Measurements from ENCODE around the gene LRRC3. TPM values are rescaled to one million over a fixed set of nuclear protein-coding genes. Genes with fewer than 3 reads are reported as not detected.
A peak's percentile ranks its signal among the peaks of the same experiment; 100 is the strongest.

LRRC3 gene
- total and polyA plus RNA-seq, 4 donors = 1.4 to 3.6 (median 2.4) TPM

DNA sequence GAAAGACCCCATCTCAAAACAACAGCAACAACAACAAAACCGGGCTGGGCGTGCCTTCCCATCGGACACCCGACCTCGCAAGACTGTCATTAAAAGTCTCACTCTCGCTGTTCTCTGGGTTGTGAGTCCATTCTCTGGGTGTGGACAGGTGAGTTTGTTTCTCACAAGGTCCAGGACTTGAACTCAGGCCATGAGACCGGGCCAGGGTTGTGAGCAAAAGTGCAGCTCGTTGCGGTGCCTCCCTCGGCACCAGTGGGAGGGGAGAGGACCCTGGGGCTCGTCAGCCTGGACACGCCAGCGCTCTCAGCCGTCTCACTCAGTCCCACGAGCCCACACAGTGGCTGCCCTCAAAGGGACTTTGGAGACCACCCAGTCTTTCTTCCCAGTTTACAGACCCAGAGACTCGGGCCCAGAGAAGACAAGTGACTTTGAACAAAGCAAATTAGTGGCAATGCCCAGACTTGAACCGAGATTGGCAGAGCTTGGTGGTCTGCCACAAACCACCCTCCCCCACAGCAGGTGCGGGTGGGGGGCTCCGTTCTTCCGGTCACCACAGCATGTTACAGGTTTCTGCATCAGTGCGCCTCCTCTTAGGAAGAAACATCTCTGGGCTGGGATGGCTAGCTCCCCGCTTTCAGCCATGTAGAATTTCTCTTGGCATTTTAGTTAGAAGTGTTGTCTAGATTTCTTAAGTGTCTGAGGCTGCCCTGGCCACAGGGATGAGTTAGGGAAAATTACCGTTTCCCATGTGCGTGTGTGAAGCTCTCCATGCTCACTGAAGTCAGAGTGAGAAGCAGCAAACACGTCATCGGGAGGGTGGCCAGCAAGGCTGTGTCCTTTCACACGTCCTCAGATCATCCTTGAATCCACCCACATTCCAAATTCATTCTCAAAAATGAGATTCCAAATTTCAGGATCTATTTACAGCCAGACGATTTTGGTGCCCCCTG lies 28.3 kb downstream of the LRRC3 start:
- Histone ChIP-seq H3K9ac (ENCODE audit: insufficient read depth in 1 of 2, low read length in 2 of 2) (no peak overlapping the region), H3K27ac (ENCODE audit: low read depth in 1 of 2, low read length in 1 of 2) (no peak overlapping the region), H3K4me1 (ENCODE audit: control insufficient read depth in 5 of 5, insufficient read depth in 5 of 5, low read length in 5 of 5) (peaks cover 0 to 6% (median 1%) of the 10 kb centered on the region in 5 donors), H3K9me3 (ENCODE audit: control insufficient read depth in 4 of 4, insufficient read depth in 3 of 4, low read length in 3 of 4) (no peaks in the 10 kb centered on the region), H3K27me3 (ENCODE audit: control insufficient read depth in 3 of 3, insufficient read depth in 3 of 3, low read length in 2 of 3) (no peaks in the 10 kb centered on the region), H3K36me3 (ENCODE audit: control insufficient read depth in 4 of 4, insufficient read depth in 4 of 4, low read length in 4 of 4) (no peaks in the 10 kb centered on the region), H3K4me3 (no peak overlapping the region)
- DNase-seq (no peak), ATAC-seq (ENCODE audit: insufficient read depth, low FRiP score) (no peak)
- TF ChIP-seq, protein P1, sequence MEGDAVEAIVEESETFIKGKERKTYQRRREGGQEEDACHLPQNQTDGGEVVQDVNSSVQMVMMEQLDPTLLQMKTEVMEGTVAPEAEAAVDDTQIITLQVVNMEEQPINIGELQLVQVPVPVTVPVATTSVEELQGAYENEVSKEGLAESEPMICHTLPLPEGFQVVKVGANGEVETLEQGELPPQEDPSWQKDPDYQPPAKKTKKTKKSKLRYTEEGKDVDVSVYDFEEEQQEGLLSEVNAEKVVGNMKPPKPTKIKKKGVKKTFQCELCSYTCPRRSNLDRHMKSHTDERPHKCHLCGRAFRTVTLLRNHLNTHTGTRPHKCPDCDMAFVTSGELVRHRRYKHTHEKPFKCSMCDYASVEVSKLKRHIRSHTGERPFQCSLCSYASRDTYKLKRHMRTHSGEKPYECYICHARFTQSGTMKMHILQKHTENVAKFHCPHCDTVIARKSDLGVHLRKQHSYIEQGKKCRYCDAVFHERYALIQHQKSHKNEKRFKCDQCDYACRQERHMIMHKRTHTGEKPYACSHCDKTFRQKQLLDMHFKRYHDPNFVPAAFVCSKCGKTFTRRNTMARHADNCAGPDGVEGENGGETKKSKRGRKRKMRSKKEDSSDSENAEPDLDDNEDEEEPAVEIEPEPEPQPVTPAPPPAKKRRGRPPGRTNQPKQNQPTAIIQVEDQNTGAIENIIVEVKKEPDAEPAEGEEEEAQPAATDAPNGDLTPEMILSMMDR (IDR thresholded peaks at IDR 0.05; ENCODE audit: control extremely low read depth, extremely low read depth) = no peak
- WGBS, 2 donors = 80 to 87% methylated on average over 28 of the region's 28 CpGs

DNA sequence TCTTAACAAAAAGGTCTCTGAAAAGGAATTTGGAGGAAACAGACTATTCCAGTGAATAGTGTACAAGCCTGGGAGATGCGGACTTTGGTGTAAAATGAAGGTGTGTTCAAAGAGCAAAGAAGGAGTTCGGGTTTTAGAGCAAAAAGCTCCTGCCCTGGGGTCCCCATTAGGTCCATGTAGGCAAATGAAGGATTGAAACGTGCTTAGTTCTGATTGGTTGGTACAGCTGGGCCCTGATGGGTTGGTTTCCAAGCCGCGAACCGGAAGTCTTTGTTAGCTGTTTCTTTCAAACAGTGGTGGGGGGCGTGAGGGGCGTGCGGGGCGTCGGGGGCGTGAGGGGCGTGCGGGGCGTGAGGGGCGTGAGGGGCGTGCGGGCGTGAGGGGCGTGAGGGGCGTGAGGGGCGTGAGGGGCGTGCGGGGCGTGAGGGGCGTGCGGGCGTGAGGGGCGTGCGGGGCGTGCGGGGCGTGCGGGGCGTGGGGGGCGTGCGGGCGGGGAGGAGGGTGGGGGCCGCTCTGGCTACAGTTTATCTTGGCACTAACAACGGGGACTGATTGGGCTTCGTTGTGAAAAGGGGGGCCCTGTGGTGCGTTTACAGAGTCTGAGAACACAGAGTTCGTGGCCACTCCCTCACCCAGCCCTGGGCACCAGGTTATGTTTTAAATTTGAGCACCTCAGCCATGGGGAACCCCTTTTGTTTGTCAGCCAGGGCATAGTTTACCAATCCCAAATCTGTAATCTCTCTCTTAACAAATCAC lies 29.4 kb downstream of the LRRC3 start:
- 84 to 91% methylated on average over 41 to 43 of the region's 43 CpGs for WGBS, 2 donors
- TF ChIP-seq, protein P1 (IDR thresholded peaks at IDR 0.05; ENCODE audit: control extremely low read depth, extremely low read depth) = no peak
- H3K9ac ChIP-seq (ENCODE audit: insufficient read depth in 1 of 2, low read length in 2 of 2) = no peak overlapping the region
- no peak for ATAC-seq (ENCODE audit: insufficient read depth, low FRiP score)
- no peak overlapping the region for H3K27ac ChIP-seq (ENCODE audit: low read depth in 1 of 2, low read length in 1 of 2)
- H3K36me3 ChIP-seq (ENCODE audit: control insufficient read depth in 4 of 4, insufficient read depth in 4 of 4, low read length in 4 of 4) = no peaks in the 10 kb centered on the region
- H3K9me3 ChIP-seq (ENCODE audit: control insufficient read depth in 4 of 4, insufficient read depth in 3 of 4, low read length in 3 of 4) = no peaks in the 10 kb centered on the region
- peaks cover 0 to 6% (median 0%) of the 10 kb centered on the region in 5 donors for H3K4me1 ChIP-seq (ENCODE audit: control insufficient read depth in 5 of 5, insufficient read depth in 5 of 5, low read length in 5 of 5)
- H3K4me3 ChIP-seq = no peak overlapping the region
- no peak for DNase-seq
- no peaks in the 10 kb centered on the region for H3K27me3 ChIP-seq (ENCODE audit: control insufficient read depth in 3 of 3, insufficient read depth in 3 of 3, low read length in 2 of 3)

DNA sequence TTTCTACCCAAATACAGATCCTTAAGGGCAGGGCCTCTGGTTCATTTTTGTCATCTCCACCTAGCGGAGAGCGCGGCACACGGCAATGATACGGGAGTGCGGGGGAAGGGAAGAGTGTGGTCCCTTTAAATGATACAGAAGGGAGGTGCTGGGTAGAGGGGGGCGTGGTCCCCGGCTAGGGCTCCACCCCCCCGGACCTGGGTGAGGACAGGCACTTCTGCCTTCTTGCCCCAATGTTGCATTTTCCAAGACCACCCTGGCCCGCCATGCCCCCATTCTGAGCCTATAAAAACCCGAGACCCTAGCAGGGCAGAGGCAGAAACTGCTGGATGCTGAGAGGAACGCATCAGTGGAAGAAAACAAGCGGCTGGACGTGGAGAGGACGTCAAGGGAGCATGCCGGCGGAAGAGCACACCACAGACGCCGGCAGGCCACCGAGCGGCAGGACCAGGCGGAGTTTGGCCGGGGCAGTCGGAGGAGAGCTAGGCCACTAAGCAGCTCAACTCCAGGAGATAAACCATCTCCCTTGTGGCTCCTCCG lies 30.0 kb downstream of the LRRC3 start:
- Histone ChIP-seq H3K27ac (ENCODE audit: low read depth in 1 of 2, low read length in 1 of 2) (no peak overlapping the region), H3K27me3 (ENCODE audit: control insufficient read depth in 3 of 3, insufficient read depth in 3 of 3, low read length in 2 of 3) (no peaks in the 10 kb centered on the region), H3K36me3 (ENCODE audit: control insufficient read depth in 4 of 4, insufficient read depth in 4 of 4, low read length in 4 of 4) (no peaks in the 10 kb centered on the region), H3K9ac (ENCODE audit: insufficient read depth in 1 of 2, low read length in 2 of 2) (no peak overlapping the region), H3K4me1 (ENCODE audit: control insufficient read depth in 5 of 5, insufficient read depth in 5 of 5, low read length in 5 of 5) (peaks cover 0 to 6% (median 0%) of the 10 kb centered on the region in 5 donors), H3K9me3 (ENCODE audit: control insufficient read depth in 4 of 4, insufficient read depth in 3 of 4, low read length in 3 of 4) (no peaks in the 10 kb centered on the region), H3K4me3 (no peak overlapping the region)
- 56 to 64% methylated on average over 25 of the region's 25 CpGs for WGBS, 2 donors
- ATAC-seq (ENCODE audit: insufficient read depth, low FRiP score) (peak; percentile 82), DNase-seq (peak; percentile 39 to 56 (median 54))
- TF ChIP-seq, protein P1 (IDR thresholded peaks at IDR 0.05; ENCODE audit: control extremely low read depth, extremely low read depth) = no peak

Data from lung (tissue), 12 donors.